B cell (primary cell): ENCODE measurements around the gene C5orf15. TPM values are rescaled to one million over a fixed set of nuclear protein-coding genes. Genes with fewer than 3 reads are reported as not detected.
"Not testable (repeated sequence)": the region's sequence is repeated elsewhere in the genome, so short reads cannot be mapped to it uniquely, and the experiment has no call there.

ENCODE experiments used
- ATAC-seq: fragments of 200-7000 bp; cut with Tn5 transposase; one replicate; pipeline ENCODE4 v1.10.0; 2021; ENCODE audit warnings: low read depth, mild to moderate bottlenecking, moderate number of reproducible peaks, moderate library complexity
- CTCF ChIA-PET: fragments of 350-600 bp; sonication (Branson Sonifier 250); formaldehyde crosslinking; loops from one replicate; lab custom pipeline; 2021; ENCODE audit warnings: antibody characterized with exemption, inconsistent platforms; lab: Charles Lee
- POLR2A ChIA-PET: fragments of 350-600 bp; sonication (Branson Sonifier 250); formaldehyde crosslinking; loops from one replicate; lab custom pipeline; 2021; ENCODE audit warnings: antibody characterized with exemption; lab: Charles Lee
- DNase-seq: peaks from one replicate; pipeline ENCODE4 v3.0.0; 2013
- H2AFZ ChIP-seq: 2 replicates; pipeline ENCODE4 v1.6.1; 2012; ENCODE audit warnings: mild to moderate bottlenecking, low read depth, low read length; ENCODE audit not compliant: insufficient read depth, poor library complexity, severe bottlenecking
- H3K27ac ChIP-seq, 2 donors: 1 replicate in 1 of 2; 2 replicates in 1 of 2; pipeline ENCODE4 v1.5.1; 2012 to 2013; ENCODE audit warnings: low read length in 2 of 2, mild to moderate bottlenecking in 2 of 2, moderate library complexity in 1 of 2
- H3K27me3 ChIP-seq, 4 experiments: fragments of 200-600 bp in 1 of 4; sonication (generic) in 1 of 4; replicated peaks in 1 of 4; 1 replicate in 2 of 4; 2 replicates in 2 of 4; pipeline versions ENCODE4 v1.6.1 to v1.7.0; 2013 to 2016; ENCODE audit warnings: low read length in 3 of 4, mild to moderate bottlenecking in 2 of 4, mixed read lengths in 1 of 4, moderate library complexity in 1 of 4; ENCODE audit not compliant: insufficient read depth in 4 of 4, control insufficient read depth in 3 of 4; ENCODE audit errors: control extremely low read depth in 1 of 4
- H3K36me3 ChIP-seq, 2 experiments: replicated peaks in 1 of 2; 1 replicate in 1 of 2; 2 replicates in 1 of 2; pipeline versions ENCODE4 v1.6.1 to v1.7.1; 2013; ENCODE audit warnings: low read length in 1 of 2; ENCODE audit not compliant: insufficient read depth in 2 of 2, control insufficient read depth in 1 of 2; ENCODE audit errors: control extremely low read depth in 1 of 2, extremely low read depth in 1 of 2
- H3K4me1 ChIP-seq, 2 donors: fragments of 200-600 bp in 1 of 2; sonication (generic) in 1 of 2; 1 replicate in 1 of 2; 2 replicates in 1 of 2; pipeline versions ENCODE4 v1.5.1 to v1.6.1; 2013 to 2017; ENCODE audit warnings: low read length in 2 of 2; ENCODE audit not compliant: control insufficient read depth in 2 of 2, insufficient read depth in 2 of 2
- H3K4me2 ChIP-seq: replicated peaks from 2 replicates; pipeline ENCODE3; 2012; ENCODE audit warnings: mild to moderate bottlenecking, low read depth, low read length; ENCODE audit not compliant: poor library complexity, severe bottlenecking
- H3K4me3 ChIP-seq, 5 experiments: fragments of 200-600 bp in 1 of 5; sonication (generic) in 1 of 5; 1 replicate in 3 of 5; 2 replicates in 2 of 5; pipeline versions ENCODE4 v1.5.1 to v1.7.0; 2011 to 2016; ENCODE audit warnings: low read length in 4 of 5, mild to moderate bottlenecking in 4 of 5, low read depth in 2 of 5, control low read depth in 1 of 5, moderate library complexity in 1 of 5; ENCODE audit not compliant: insufficient read depth in 1 of 5; ENCODE audit errors: control extremely low read depth in 1 of 5, extremely low read depth in 1 of 5
- H3K79me2 ChIP-seq: fragments of 200-600 bp; sonication (generic); one replicate; pipeline ENCODE4 v1.6.0; 2016; ENCODE audit warnings: low read length; ENCODE audit not compliant: control insufficient read depth, insufficient read depth
- H3K9ac ChIP-seq: fragments of 200-600 bp; sonication (generic); 2 replicates; pipeline ENCODE4 v1.6.1; 2017; ENCODE audit warnings: mild to moderate bottlenecking, low read length, moderate library complexity
- H3K9me3 ChIP-seq, 3 donors: one replicate each; pipeline versions ENCODE4 v1.6.1 to v1.7.1; 2013; ENCODE audit warnings: low read length in 2 of 3; ENCODE audit not compliant: control insufficient read depth in 2 of 3, insufficient read depth in 1 of 3; ENCODE audit errors: control extremely low read depth in 1 of 3
- H4K20me1 ChIP-seq: 2 replicates; pipeline ENCODE4 v1.6.0; 2012; ENCODE audit warnings: mild to moderate bottlenecking, low read length; ENCODE audit not compliant: insufficient read depth, control insufficient read depth, poor library complexity, severe bottlenecking
- H3K27ac Mint-ChIP-seq: one replicate; pipeline ENCODE4 v1.8.0; 2021; ENCODE audit warnings: mixed read lengths
- H3K27me3 Mint-ChIP-seq: one replicate; pipeline ENCODE4 v1.8.0; 2021; ENCODE audit warnings: mixed read lengths
- H3K4me1 Mint-ChIP-seq: one replicate; pipeline ENCODE4 v1.8.0; 2021; ENCODE audit warnings: mixed read lengths
- H3K4me3 Mint-ChIP-seq: one replicate; pipeline ENCODE4 v1.8.0; 2021; ENCODE audit warnings: mixed read lengths
- H3K9me3 Mint-ChIP-seq: one replicate; pipeline ENCODE4 v1.8.0; 2022; ENCODE audit warnings: mixed read lengths; ENCODE audit not compliant: insufficient read depth
- EZH2 ChIP-seq: IDR thresholded peaks from 2 replicates; pipeline ENCODE4 v1.6.1; 2012; ENCODE audit warnings: borderline replicate concordance, low read depth, mild to moderate bottlenecking, moderate library complexity, low read length; ENCODE audit not compliant: insufficient read depth, poor library complexity, severe bottlenecking
- WGBS: methylation state at CpG from one replicate; pipeline ENCODE4 v1.1.5; 2013; ENCODE audit warnings: missing lambda C conversion rate; ENCODE audit not compliant: insufficient coverage; 5-methylcytosine and 5-hydroxymethylcytosine counted together
- intact Hi-C: fragments of 100-400 bp; cut with micrococcal nuclease; formaldehyde crosslinking; loops from one replicate; pipeline ENCODE4 v1.10.0; 2022
- polyA plus RNA-seq: library from polyadenylated mRNA; depleted of rRNA; stranded (reverse); fragments of >200 nt; gene quantifications from 2 replicates; pipeline ENCODE4 v1.2.3, GENCODE V29; 2012
- total RNA-seq, 2 donors: library from RNA; stranded (reverse); fragments of 120-200 nt in 1 of 2; gene quantifications; 1 replicate in 1 of 2; 2 replicates in 1 of 2; pipeline versions ENCODE4 v1.2.3 to v1.2.4, GENCODE V29; 2013 to 2022
- TF ChIP-seq, protein P1 (sequence below): fragments of 200-600 bp; IDR thresholded peaks from one replicate; pipeline ENCODE4 v1.8.0; 2022; ENCODE audit warnings: antibody characterized with exemption, mild to moderate bottlenecking

Gene C5orf15
- total and polyA plus RNA-seq, 2 donors (not counting 1 experiment from before 2014, with no cell fraction given): 22.7 to 28.2 TPM

DNA sequence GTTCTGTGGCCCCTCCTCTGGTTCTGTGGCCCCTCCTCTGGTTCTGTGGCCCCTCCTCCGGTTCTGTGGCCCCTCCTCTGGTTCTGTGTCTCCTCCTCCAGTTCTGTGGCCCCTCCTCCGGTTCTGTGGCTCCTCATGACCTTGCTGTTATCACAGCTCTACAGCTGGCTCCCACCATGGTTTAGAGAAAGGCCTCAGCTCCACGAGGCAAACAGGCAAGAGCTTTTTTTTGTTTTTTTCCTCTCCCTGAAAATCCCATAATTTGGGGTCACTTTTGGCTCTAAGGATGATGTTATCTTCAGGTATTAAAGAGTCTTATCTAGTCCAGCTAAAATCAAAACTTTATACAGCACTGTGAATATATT, 31.8 kb downstream of the C5orf15 start:
- no peak overlapping the region for H3K4me3 ChIP-seq
- ChIA-PET POLR2A (interaction anchor here (0.7 to 0.9 kb wide), 2 partner anchors 10 to 399 kb away, joined by 4 to 6 read pairs; no protein-coding TSS in a partner anchor), CTCF (interaction anchor here (0.7 to 2.0 kb wide), 7 partner anchors 9 to 513 kb away, joined by 3 to 9 read pairs (median 3); no protein-coding TSS in a partner anchor)
- peak overlapping the region; percentile 93 to 99 for H3K27ac ChIP-seq
- H3K27me3 ChIP-seq: no peaks in the 10 kb centered on the region
- Mint-ChIP-seq H3K27ac (peak overlapping the region; percentile 99), H3K27me3 (no peaks in the 10 kb centered on the region), H3K9me3 (peaks cover 3% of the 10 kb centered on the region), H3K4me3 (peak overlapping the region; percentile 49), H3K4me1 (peaks cover 90% of the 10 kb centered on the region)
- ATAC-seq: no peak
- H3K4me1 ChIP-seq: peaks cover 99 to 100% of the 10 kb centered on the region in 2 donors
- intact Hi-C loops: loop anchor here (5.0 kb wide), 1 partner anchor 904 kb away; no protein-coding TSS in a partner anchor
- TF ChIP-seq, protein P1, sequence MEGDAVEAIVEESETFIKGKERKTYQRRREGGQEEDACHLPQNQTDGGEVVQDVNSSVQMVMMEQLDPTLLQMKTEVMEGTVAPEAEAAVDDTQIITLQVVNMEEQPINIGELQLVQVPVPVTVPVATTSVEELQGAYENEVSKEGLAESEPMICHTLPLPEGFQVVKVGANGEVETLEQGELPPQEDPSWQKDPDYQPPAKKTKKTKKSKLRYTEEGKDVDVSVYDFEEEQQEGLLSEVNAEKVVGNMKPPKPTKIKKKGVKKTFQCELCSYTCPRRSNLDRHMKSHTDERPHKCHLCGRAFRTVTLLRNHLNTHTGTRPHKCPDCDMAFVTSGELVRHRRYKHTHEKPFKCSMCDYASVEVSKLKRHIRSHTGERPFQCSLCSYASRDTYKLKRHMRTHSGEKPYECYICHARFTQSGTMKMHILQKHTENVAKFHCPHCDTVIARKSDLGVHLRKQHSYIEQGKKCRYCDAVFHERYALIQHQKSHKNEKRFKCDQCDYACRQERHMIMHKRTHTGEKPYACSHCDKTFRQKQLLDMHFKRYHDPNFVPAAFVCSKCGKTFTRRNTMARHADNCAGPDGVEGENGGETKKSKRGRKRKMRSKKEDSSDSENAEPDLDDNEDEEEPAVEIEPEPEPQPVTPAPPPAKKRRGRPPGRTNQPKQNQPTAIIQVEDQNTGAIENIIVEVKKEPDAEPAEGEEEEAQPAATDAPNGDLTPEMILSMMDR: no peak
- TF ChIP-seq EZH2: no peak
- no peak overlapping the region for H3K9ac ChIP-seq
- 83% methylated on average over 2 of the region's 3 CpGs for WGBS
- peak overlapping the region; percentile 29 for H3K4me2 ChIP-seq
- peaks cover 0 to 24% (median 0%) of the 10 kb centered on the region in 3 donors for H3K9me3 ChIP-seq
- peaks cover 6% of the 10 kb centered on the region for H3K79me2 ChIP-seq
- H2AFZ ChIP-seq: no peak overlapping the region
- no peaks in the 10 kb centered on the region for H3K36me3 ChIP-seq
- no peaks in the 10 kb centered on the region for H4K20me1 ChIP-seq
- no peak for DNase-seq

- ChIA-PET CTCF (interaction anchor here (0.9 to 2.0 kb wide), 7 partner anchors 8 to 512 kb away, joined by 3 to 15 read pairs (median 4); no protein-coding TSS in a partner anchor), POLR2A (interaction anchor here (0.7 to 1.8 kb wide), 4 partner anchors 11 to 399 kb away, joined by 4 to 6 read pairs (median 5); no protein-coding TSS in a partner anchor)
- peaks cover 90% of the 10 kb centered on the region for H3K4me1 Mint-ChIP-seq
- not testable (repeated sequence) for DNase-seq, H3K9me3 Mint-ChIP-seq, H3K27me3 ChIP-seq, ATAC-seq, H2AFZ ChIP-seq, H3K27me3 Mint-ChIP-seq, H3K36me3 ChIP-seq, H4K20me1 ChIP-seq, H3K79me2 ChIP-seq
- 81% methylated on average over 10 of the region's 10 CpGs for WGBS
- peak overlapping the region; percentile 56 for H3K9ac ChIP-seq
- intact Hi-C loops: loop anchor here (5.0 kb wide), 1 partner anchor 904 kb away; no protein-coding TSS in a partner anchor
- peak overlapping the region; percentile 83 for H3K4me2 ChIP-seq
- peaks cover 99 to 100% of the 10 kb centered on the region in 2 donors for H3K4me1 ChIP-seq
- H3K4me3 ChIP-seq: peak overlapping the region in 1 of 5 experiments; percentile 54
- H3K27ac Mint-ChIP-seq: peak overlapping the region; percentile 99
- peak overlapping the region; percentile 93 to 99 for H3K27ac ChIP-seq
- peak overlapping the region; percentile 82 for H3K4me3 Mint-ChIP-seq
- peaks cover 0 to 24% (median 0%) of the 10 kb centered on the region in 3 donors for H3K9me3 ChIP-seq
These were observed 32.3 kb downstream of the C5orf15 start for GRCh38 chr5:133935991-133936650.
